Germinal center (tissue), 1 donor: Measurements from ENCODE around the gene CBX3.
"Not testable (repeated sequence)": the region's sequence is repeated elsewhere in the genome, so short reads cannot be mapped to it uniquely, and the experiment has no call there.

ENCODE experiments used
- DNase-seq: peaks from one replicate; pipeline ENCODE4 v3.0.0; 2012; ENCODE audit warnings: mixed read lengths, low spot score

The CBX3 gene

GRCh38 chr7:26170663-26171062 lies 30.9 kb upstream of the CBX3 start:
- no peak for DNase-seq

GRCh38 chr7:26171601-26172000 lies 29.9 kb upstream of the CBX3 start:
- no peak for DNase-seq

DNA sequence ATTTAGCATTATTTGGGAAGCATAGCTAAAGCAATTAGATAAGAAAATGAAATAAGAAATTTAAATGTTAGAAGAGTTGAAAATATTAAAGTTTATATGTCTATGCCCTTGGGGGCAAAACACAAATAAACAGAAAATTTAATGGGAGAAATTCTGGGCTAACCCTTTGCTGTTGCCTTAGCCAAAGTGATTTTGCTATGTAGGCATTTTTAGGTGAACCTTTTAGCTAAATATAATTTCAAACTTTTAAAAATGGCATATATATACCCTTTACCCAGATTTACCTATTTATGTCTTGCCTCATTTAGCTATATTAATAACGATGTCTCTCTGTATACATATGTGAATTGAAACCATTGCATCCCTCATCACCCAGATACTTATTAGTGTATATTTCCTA lies 29.5 kb upstream of the CBX3 start:
- DNase-seq: no peak

- not testable (repeated sequence) for DNase-seq
These were observed 25.6 kb upstream of the CBX3 start for GRCh38 chr7:26175903-26176302.

DNA sequence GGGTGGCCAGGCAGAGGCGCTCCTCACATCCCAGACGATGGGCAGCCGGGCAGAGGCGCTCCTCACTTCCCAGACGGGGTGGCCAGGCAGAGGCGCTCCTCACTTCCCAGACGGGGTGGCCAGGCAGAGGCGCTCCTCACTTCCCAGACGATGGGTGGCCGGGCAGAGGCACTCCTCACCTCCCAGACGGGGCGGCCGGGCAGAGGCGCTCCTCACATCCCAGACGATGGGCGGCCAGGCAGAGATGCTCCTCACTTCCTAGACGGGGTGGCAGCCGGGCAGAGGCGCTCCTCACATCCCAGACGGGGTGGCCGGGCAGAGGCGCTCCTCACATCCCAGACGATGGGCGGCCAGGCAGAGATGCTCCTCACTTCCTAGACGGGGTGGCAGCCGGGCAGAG lies 24.8 kb upstream of the CBX3 start:
- not testable (repeated sequence) for DNase-seq

GRCh38 chr7:26177269-26177668 lies 24.3 kb upstream of the CBX3 start:
- DNase-seq: not testable (repeated sequence)

DNA sequence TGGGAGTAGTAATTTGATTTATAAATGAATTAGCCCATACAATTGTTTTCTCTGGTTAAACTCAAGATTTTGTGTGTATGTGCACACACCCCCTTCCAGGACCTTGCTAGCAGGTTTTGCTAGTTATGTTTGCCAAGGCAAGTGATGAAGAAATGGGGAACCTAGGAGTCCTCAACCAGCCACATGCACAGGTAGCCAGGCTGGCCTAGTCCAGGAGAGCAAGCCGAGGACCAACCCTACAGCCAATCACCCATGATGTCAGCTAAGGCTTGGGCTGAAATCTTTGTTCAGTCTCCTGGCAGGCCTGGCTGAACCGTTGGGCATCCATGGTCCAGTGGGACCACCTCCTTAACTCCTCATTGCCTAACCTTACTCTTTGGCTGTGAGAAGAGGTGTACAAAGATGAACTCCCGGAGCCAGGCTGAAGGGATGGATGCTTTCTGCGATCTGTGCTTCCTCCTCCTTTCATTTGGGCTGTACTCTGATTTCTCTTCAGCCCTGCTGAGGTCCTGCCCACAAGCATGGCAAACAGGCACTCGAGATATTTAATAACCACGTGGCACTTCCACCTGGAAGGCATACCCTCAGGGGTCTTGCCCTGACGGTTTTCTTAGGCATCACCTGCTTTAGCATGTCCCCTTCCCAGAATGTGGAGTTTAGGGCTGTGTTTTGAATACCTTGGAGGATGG lies 23.1 kb upstream of the CBX3 start:
- no peak for DNase-seq

GRCh38 chr7:26179422-26179821 lies 22.1 kb upstream of the CBX3 start:
- no peak for DNase-seq

GRCh38 chr7:26179826-26180497 lies 21.6 kb upstream of the CBX3 start:
- no peak for DNase-seq

GRCh38 chr7:26180792-26181198 lies 20.8 kb upstream of the CBX3 start:
- DNase-seq: no peak

GRCh38 chr7:26181474-26182227 lies 19.9 kb upstream of the CBX3 start:
- DNase-seq: no peak

- DNase-seq: no peak
These were observed 19.3 kb upstream of the CBX3 start for GRCh38 chr7:26182283-26182682.

DNA sequence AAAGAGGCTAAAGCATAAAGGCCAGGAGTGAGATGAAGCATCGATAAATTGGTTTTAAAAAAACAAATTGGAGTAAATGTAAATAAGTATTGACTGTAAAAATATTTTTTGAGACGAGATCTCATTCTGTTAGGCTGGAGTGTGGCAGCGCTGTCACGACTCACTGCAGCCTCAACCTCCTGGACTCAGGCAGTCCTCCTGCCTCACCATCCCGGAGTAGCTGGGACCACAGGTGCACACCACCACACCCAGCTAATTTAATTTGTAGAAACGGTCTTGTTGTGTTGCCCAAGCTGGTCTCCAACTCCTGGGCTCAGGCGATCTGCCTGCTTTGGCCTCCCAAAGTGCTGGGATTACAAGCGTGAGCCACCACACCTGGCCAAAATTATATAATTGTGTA lies 18.8 kb upstream of the CBX3 start:
- no peak for DNase-seq

- no peak for DNase-seq
These were observed 17.8 kb upstream of the CBX3 start for GRCh38 chr7:26183545-26184280.

DNA sequence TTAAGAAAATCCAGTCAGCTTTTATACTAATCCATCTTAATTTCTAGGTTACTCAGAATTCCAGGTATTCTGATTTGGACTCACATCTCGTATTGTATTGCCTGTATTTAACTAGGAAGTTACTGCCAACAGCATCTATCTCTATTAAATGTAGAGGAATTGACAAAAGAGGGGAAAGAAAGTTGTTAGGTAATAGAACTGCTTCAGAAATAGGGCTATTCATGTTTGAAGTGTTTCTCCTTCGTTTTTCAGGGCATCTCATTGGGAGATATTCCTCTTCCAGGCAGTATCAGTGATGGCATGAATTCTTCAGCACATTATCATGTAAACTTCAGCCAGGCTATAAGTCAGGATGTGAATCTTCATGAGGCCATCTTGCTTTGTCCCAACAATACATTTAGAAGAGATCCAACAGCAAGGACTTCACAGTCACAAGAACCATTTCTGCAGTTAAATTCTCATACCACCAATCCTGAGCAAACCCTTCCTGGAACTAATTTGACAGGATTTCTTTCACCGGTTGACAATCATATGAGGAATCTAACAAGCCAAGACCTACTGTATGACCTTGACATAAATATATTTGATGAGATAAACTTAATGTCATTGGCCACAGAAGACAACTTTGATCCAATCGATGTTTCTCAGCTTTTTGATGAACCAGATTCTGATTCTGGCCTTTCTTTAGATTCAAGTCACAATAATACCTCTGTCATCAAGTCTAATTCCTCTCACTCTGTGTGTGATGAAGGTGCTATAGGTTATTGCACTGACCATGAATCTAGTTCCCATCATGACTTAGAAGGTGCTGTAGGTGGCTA lies 17.1 kb upstream of the CBX3 start:
- not testable (repeated sequence) for DNase-seq

DNA sequence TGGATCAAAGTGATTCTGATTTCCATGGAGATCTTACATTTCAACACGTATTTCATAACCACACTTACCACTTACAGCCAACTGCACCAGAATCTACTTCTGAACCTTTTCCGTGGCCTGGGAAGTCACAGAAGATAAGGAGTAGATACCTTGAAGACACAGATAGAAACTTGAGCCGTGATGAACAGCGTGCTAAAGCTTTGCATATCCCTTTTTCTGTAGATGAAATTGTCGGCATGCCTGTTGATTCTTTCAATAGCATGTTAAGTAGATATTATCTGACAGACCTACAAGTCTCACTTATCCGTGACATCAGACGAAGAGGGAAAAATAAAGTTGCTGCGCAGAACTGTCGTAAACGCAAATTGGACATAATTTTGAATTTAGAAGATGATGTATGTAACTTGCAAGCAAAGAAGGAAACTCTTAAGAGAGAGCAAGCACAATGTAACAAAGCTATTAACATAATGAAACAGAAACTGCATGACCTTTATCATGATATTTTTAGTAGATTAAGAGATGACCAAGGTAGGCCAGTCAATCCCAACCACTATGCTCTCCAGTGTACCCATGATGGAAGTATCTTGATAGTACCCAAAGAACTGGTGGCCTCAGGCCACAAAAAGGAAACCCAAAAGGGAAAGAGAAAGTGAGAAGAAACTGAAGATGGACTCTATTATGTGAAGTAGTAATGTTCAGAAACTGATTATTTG lies 16.3 kb upstream of the CBX3 start:
- DNase-seq: no peak

DNA sequence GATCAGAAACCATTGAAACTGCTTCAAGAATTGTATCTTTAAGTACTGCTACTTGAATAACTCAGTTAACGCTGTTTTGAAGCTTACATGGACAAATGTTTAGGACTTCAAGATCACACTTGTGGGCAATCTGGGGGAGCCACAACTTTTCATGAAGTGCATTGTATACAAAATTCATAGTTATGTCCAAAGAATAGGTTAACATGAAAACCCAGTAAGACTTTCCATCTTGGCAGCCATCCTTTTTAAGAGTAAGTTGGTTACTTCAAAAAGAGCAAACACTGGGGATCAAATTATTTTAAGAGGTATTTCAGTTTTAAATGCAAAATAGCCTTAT lies 15.7 kb upstream of the CBX3 start:
- no peak for DNase-seq

GRCh38 chr7:26186364-26187311 lies 14.9 kb upstream of the CBX3 start:
- DNase-seq: no peak

DNA sequence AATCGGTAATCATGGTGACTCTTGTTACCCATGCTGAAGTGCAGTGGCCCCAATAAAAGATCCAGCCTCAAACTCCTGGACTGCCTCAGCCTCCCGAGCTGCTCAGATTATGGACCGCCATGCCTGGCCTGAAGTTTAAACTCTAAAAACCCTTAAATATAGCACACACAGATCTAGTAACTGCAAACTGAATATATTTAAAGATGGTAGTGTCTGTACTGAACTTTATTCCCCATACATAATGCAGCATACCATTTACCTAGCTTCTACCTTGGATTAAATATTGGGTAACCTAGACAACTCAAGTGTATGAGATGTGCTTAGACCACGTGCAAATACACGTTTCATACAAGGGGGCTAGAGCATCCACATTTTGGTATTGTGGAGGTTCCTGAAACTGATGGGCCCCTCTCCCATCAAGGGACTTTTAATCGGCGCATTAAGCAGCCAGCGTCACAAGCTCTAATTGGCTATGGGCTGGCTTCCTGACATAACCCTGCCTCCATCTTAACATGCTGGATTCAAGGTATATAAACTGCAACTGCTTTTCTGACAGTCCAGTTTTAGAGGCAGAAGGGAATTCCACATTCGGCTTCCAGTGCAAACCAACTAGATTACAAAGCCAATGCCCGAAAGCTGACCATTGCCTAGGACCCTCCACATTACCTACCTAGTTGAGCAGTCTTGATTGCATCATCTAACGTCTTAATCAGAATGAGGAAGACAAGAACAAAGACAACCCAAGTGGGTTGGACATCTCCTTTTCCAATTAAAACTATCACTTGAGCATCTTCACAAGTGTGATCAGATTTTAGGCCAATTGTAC lies 14.0 kb upstream of the CBX3 start:
- no peak for DNase-seq
